AG09319 (cell line): ENCODE measurements around the gene ALX4.
A peak's percentile ranks its signal among the peaks of the same experiment; 100 is the strongest.

Experiments used
- DNase-seq: peaks from one replicate; pipeline ENCODE4 v3.0.0-alpha.2; 2010; ENCODE audit warnings: low read depth; ENCODE audit errors: extremely low read depth
- CTCF ChIP-seq: IDR thresholded peaks from 2 replicates; pipeline ENCODE4 v1.5.1; 2011; ENCODE audit warnings: low read depth, mild to moderate bottlenecking, inconsistent platforms, low read length, moderate library complexity

The ALX4 gene

GRCh38 chr11:44321059-44321458 is 11.1 kb upstream of the ALX4 start:
- DNase-seq, result no peak
- no peak for TF ChIP-seq CTCF

- TF ChIP-seq CTCF, result no peak
- DNase-seq, result no peak
Measured at GRCh38 chr11:44320289-44320973, 10.5 kb upstream of the ALX4 start.

- DNase-seq, result no peak
- no peak for TF ChIP-seq CTCF
Measured at GRCh38 chr11:44319552-44320288, 9.8 kb upstream of the ALX4 start.

GRCh38 chr11:44319170-44319551 is 9.2 kb upstream of the ALX4 start:
- no peak for DNase-seq

GRCh38 chr11:44318369-44318768 is 8.4 kb upstream of the ALX4 start:
- DNase-seq, result no peak
- TF ChIP-seq CTCF, result no peak

More at GRCh38 chr11:44319170-44319551, 9.2 kb upstream of the ALX4 start:
- TF ChIP-seq CTCF, result no peak

- no peak for TF ChIP-seq CTCF
- no peak for DNase-seq
Measured at GRCh38 chr11:44316659-44317240, 6.8 kb upstream of the ALX4 start.

GRCh38 chr11:44315947-44316658 is 6.2 kb upstream of the ALX4 start:
- TF ChIP-seq CTCF, result peak; percentile 2
- DNase-seq, result no peak
